ENCODE measurements around the gene TEX9. TPM values are rescaled to one million over a fixed set of nuclear protein-coding genes. Genes with fewer than 3 reads are reported as not detected.
"Not testable (repeated sequence)": the region's sequence is repeated elsewhere in the genome, so short reads cannot be mapped to it uniquely, and the experiment has no call there.

The TEX9 gene
- total and polyA plus RNA-seq, 2 experiments from 2014 or later, result 2.6 to 7.4 TPM

DNA sequence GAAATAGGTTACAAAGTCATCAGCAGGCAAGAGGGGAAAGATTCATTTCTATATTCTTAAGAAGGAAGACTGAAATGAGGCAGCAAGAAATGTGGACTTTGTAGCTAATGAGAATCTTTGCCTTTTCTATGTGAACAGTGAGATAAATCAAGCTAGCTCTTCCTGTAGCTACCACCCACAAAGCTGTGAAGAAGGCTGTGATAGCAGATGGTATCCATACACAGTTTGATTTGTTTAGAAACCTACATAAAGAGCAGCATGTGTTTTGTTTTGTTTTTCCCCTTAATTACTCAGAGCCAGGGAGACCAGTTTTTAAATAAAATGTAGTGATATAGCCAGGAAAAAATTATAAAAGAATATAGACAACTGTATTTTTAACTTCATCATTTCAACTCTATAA lies 45.5 kb downstream of the TEX9 start:
- H3K27ac ChIP-seq, result no peak overlapping the region
- H3K4me1 ChIP-seq (ENCODE audit: insufficient read depth), result no peaks in the 10 kb centered on the region
- H4K20me1 ChIP-seq (ENCODE audit: insufficient read depth, poor library complexity, severe bottlenecking), result no peaks in the 10 kb centered on the region
- no peak overlapping the region for H3K4me2 ChIP-seq
- no peaks in the 10 kb centered on the region for H3K79me2 ChIP-seq
- no peak overlapping the region for H3K4me3 ChIP-seq
- no peaks in the 10 kb centered on the region for H3K36me3 ChIP-seq (replicated peaks; ENCODE audit: insufficient read depth, low read depth)
- no peaks in the 10 kb centered on the region for H3K9me2 ChIP-seq (replicated peaks; ENCODE audit: insufficient read depth)
- TF ChIP-seq EZH2 (IDR thresholded peaks at IDR 0.05; ENCODE audit: borderline replicate concordance) (no peak), EZH2phosphoT487 (IDR thresholded peaks at IDR 0.05; ENCODE audit: low read depth, severe bottlenecking, unreplicated experiment) (no peak)
- TF ChIP-seq, protein P1, sequence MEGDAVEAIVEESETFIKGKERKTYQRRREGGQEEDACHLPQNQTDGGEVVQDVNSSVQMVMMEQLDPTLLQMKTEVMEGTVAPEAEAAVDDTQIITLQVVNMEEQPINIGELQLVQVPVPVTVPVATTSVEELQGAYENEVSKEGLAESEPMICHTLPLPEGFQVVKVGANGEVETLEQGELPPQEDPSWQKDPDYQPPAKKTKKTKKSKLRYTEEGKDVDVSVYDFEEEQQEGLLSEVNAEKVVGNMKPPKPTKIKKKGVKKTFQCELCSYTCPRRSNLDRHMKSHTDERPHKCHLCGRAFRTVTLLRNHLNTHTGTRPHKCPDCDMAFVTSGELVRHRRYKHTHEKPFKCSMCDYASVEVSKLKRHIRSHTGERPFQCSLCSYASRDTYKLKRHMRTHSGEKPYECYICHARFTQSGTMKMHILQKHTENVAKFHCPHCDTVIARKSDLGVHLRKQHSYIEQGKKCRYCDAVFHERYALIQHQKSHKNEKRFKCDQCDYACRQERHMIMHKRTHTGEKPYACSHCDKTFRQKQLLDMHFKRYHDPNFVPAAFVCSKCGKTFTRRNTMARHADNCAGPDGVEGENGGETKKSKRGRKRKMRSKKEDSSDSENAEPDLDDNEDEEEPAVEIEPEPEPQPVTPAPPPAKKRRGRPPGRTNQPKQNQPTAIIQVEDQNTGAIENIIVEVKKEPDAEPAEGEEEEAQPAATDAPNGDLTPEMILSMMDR (IDR thresholded peaks at IDR 0.05; ENCODE audit: poor library complexity), result no peak
- no peaks in the 10 kb centered on the region for H3K9me3 ChIP-seq (ENCODE audit: low read depth)
- no peak overlapping the region for H2AFZ ChIP-seq
- no peaks in the 10 kb centered on the region for H3K27me3 ChIP-seq
- DNase-seq (ENCODE audit: low spot score), result no peak

DNA sequence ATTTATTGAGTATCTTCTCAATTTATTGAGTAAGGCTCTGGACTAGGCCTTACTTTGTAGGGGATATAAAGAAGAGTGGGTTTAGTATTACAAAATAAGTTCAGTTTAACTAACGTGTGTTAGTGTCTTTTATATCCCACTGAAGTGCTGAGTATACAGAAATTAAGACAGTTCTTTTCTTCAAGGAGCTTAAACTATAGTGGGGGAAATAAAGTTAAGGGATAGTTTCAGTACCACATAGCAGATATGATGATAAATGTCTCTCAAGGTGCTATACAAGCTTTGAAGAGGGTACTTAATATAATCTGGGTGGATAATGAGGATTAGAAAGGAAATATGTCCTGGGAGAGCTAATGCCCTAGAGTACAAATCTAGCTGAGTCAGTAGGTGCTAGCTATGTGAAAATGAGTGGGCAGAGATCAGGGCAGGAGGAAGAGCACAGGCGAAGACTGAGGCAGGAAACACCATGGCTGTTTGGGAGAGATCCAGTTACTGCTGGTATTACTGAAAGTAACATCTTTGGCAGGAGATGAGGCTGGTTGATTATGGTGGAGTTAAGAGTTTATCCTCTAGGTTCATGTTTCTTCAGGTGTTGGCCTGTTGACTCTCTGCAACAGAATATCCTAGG lies 46.0 kb downstream of the TEX9 start:
- H3K4me1 ChIP-seq (ENCODE audit: insufficient read depth), result no peaks in the 10 kb centered on the region
- no peaks in the 10 kb centered on the region for H3K79me2 ChIP-seq
- no peak overlapping the region for H3K27ac ChIP-seq
- 66% methylated on average over 2 of the region's 2 CpGs for WGBS (ENCODE audit: low lambda C conversion rate, missing lambda C conversion rate)
- DNase-seq (ENCODE audit: low spot score), result no peak
- H3K9me3 ChIP-seq (ENCODE audit: low read depth), result no peaks in the 10 kb centered on the region
- H3K36me3 ChIP-seq (replicated peaks; ENCODE audit: insufficient read depth, low read depth), result no peaks in the 10 kb centered on the region
- H3K27me3 ChIP-seq, result no peaks in the 10 kb centered on the region
- no peak for TF ChIP-seq EZH2 (IDR thresholded peaks at IDR 0.05; ENCODE audit: borderline replicate concordance)
- TF ChIP-seq EZH2phosphoT487 (IDR thresholded peaks at IDR 0.05; ENCODE audit: low read depth, severe bottlenecking, unreplicated experiment), result no peak
- TF ChIP-seq, protein P1 (IDR thresholded peaks at IDR 0.05; ENCODE audit: poor library complexity), result no peak
- H3K4me2 ChIP-seq, result no peak overlapping the region
- H4K20me1 ChIP-seq (ENCODE audit: insufficient read depth, poor library complexity, severe bottlenecking), result no peaks in the 10 kb centered on the region
- no peaks in the 10 kb centered on the region for H3K9me2 ChIP-seq (replicated peaks; ENCODE audit: insufficient read depth)
- no peak overlapping the region for H2AFZ ChIP-seq
- H3K4me3 ChIP-seq, result no peak overlapping the region

DNA sequence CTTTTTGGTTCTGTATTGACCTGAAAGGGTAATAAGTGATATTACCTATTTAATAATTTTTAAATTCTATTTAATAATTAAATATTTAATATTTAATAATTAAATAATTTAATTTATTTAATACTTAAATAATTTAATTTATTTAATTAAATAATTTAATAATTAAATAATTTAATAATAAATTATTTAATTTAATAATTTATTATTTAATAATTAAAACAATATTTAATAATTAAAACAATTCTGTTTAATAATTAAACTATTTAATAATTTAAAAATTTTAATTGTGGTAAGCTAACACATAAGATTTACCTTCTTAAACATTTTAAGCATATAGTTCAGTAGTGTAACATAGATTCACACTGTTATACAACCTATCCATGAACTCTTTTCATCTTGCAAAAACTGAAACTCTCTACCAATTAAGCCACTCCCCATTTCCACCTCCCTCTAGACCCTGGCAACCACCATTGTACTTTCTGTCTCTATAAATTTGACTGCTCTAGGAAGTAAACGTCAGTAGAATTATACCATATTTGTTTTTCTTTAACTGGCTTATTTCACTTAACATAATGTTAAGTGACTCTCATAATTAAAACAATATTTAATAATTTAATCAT lies 48.0 kb downstream of the TEX9 start:
- not testable (repeated sequence) for H3K4me2 ChIP-seq; DNase-seq (ENCODE audit: low spot score); H3K4me1 ChIP-seq (ENCODE audit: insufficient read depth); H3K4me3 ChIP-seq; H3K27ac ChIP-seq; H3K36me3 ChIP-seq (replicated peaks; ENCODE audit: insufficient read depth, low read depth); H3K27me3 ChIP-seq; H2AFZ ChIP-seq; H3K9me3 ChIP-seq (ENCODE audit: low read depth); H4K20me1 ChIP-seq (ENCODE audit: insufficient read depth, poor library complexity, severe bottlenecking); H3K9me2 ChIP-seq (replicated peaks; ENCODE audit: insufficient read depth); H3K79me2 ChIP-seq
- WGBS (ENCODE audit: low lambda C conversion rate, missing lambda C conversion rate), result 92% methylated on average over 1 of the region's 1 CpG

DNA sequence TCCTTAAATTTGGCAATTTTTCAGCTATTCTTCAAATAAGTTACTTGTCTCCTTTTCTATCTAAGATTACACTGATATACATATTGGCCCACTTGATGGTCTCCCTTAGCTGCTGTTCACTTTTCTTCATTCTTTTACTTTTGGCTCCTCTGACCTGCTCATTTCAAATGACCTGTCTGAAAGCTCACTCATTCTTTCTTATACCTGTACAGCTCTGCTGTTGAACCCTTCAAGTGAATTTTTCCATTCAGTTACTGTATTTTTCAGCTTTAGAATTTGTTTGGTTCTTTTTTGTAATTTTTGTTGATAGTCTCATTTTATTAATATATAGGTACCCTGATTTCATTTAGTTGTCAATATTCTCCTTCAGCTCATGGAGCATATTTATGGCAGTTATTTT lies 60.0 kb downstream of the TEX9 start:
- H4K20me1 ChIP-seq (ENCODE audit: insufficient read depth, poor library complexity, severe bottlenecking), result no peaks in the 10 kb centered on the region
- H3K27ac ChIP-seq, result no peak overlapping the region
- H3K36me3 ChIP-seq (replicated peaks; ENCODE audit: insufficient read depth, low read depth), result no peaks in the 10 kb centered on the region
- no peak overlapping the region for H3K4me2 ChIP-seq
- H3K4me1 ChIP-seq (ENCODE audit: insufficient read depth), result no peaks in the 10 kb centered on the region
- no peak for DNase-seq (ENCODE audit: low spot score)
- H3K79me2 ChIP-seq, result no peaks in the 10 kb centered on the region
- no peaks in the 10 kb centered on the region for H3K27me3 ChIP-seq
- H3K9me2 ChIP-seq (replicated peaks; ENCODE audit: insufficient read depth), result no peaks in the 10 kb centered on the region
- H2AFZ ChIP-seq, result no peak overlapping the region
- no peak overlapping the region for H3K4me3 ChIP-seq
- no peak for TF ChIP-seq EZH2phosphoT487 (IDR thresholded peaks at IDR 0.05; ENCODE audit: low read depth, severe bottlenecking, unreplicated experiment)
- no peaks in the 10 kb centered on the region for H3K9me3 ChIP-seq (ENCODE audit: low read depth)
